Stimulated activated CD8-positive, alpha-beta memory T cell treated with anti-CD3 and anti-CD28 coated beads, Interleukin-12 subunit alpha, Interleukin-12 subunit beta, amount 100 ng/mL, for 4 hours (primary cell): ENCODE results near the gene PLBD2.
A peak's percentile ranks its signal among the peaks of the same experiment; 100 is the strongest.
"Not testable (repeated sequence)": the region's sequence is repeated elsewhere in the genome, so short reads cannot be mapped to it uniquely, and the experiment has no call there.

ENCODE experiments used
- DNase-seq: peaks from one replicate; pipeline ENCODE4 v3.0.0-alpha.2; 2020; ENCODE audit warnings: low read depth

The PLBD2 gene

DNA sequence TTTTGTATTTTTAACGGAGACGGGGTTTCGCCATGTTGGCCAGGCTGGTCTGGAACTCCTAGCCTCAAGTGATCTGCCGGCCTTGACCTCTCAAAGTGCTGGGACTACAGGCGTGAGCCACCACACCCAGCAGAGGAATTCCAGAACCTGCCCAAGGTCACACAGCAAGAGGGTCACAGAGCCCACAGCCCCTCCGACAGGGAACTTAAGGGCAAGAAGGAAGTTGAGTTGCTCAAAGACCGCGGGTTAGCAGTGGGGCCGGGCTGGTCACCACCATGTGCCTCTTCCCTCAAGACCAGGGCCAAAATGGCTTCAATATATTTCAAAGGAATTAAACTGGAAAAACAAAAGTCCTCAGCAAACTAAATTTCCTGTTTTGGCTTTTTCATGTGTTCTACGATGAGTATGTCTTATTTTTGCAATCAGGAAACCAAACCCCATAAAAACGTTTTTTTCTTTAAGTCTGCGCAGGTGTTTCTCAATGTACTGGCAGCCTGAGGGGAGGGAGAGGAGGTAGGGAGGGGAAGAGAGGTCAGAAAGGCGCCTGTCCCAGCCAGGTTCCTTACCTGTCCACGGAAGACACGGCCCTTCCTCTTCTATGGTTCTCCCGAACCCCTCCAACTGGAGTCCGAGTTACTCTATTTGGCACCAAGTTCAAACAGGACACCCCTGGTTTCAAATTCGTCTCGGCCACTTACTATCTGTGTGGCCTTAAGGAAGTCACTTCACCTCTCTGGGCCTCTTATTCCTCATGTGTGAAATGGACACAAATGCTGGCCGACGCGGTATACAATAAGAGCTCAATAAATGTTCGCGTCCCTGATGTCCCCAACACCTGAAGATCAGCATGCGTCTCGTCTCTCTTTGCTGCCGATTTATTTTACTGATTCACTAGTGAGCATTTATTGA lies 24.3 kb upstream of the PLBD2 start:
- DNase-seq: no peak

DNA sequence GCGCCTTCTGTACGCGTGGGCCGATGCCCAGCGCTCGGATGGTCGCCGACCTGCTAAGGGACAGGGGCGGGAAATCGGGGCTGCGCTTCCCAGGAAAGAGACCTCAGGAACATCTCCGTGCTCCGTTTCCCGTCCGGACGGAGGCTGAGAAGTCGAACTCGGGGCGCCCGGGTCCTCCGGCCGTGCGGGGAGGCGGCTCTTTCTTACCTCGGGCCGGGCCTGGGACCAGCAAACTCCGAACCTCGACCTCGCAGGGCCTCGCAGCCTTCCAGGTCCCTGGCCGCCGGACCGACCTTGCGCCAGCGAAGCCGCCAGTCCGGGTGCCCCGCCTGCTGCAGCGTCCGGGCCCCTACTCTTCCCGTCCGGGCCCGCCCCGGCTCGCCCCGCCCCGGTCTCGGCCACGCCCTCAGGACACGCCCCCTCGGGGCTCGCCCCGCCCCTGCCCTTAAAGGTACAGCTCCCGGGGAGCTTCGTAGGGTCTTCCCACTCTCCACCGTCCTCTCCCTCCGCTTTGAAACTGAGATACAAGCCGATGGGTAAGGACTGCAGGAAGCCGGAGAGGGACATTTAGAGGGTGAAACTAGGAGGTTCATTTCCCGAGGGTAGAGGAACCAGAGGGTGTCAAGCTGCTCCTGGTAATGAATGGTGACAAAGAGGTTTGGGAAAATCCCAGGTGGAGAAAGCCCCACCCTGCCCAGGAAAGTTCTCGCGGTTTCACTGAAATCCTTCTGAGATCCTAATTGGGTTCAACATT lies 23.4 kb upstream of the PLBD2 start, which contains the start of gene SLC8B1:
SLC8B1 (minus strand) TSS at position 324 of the 754 bp plus-strand sequence. CDS start 2,231 bp downstream, outside the sequence.
- peak; percentile 83 for DNase-seq

DNA sequence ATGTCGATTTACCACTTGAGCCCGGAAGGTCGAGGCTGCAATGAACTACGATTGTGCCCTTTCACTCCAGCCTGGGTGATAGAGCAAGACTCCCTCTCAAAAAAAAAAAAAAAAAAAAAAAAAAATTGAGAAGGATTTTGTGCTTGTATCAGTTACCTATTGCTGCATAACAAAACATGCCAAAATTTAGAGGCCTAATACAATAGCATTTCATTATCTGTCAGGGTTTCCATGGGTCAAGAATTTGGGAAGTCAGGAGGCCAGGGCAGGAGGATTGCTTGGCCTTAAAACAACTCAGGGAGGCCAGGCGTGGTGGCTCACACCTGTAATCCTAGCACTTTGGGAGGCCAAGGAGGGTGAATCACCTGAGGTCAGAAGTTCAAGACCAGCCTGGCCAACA lies 18.8 kb upstream of the PLBD2 start:
- DNase-seq: no peak

DNA sequence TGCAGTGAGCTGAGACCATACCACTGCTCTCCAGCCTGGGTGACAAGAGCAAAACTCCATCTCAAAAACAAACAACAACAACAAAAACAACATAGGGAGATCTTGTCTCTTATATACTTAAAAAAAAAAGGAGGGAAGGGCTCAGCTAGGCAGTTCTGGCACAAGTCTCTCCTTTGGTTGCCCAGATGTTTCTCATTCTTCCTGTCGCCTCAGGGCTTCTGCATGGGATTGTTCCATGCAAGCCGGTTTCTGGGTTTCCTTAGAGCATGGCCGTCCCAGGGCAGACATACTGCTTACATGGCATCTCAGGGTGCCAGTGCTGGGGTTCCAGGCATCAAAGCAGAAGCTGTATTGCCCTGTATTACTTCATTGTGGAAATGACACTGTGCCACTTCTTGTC lies 18.3 kb upstream of the PLBD2 start:
- no peak for DNase-seq

DNA sequence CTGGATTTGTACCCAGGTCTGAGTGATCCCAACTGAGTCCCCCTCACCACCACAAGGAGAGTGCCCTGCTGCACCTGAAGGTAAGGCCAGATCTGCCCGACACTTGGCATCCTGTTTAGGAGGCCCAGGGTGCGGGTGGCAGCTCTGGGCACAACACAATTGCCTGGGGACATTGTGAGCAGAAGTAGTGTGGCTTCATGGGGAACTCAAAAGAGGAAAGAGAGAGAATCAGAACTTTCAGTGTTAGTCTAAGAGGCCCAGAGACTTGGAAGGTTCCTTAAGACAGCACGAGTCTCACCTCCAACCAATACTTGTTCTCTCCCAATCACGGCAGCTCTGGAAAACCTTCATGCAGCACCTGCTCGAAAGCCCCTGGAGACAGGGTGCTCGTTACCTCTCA lies 16.9 kb upstream of the PLBD2 start:
- DNase-seq: no peak

DNA sequence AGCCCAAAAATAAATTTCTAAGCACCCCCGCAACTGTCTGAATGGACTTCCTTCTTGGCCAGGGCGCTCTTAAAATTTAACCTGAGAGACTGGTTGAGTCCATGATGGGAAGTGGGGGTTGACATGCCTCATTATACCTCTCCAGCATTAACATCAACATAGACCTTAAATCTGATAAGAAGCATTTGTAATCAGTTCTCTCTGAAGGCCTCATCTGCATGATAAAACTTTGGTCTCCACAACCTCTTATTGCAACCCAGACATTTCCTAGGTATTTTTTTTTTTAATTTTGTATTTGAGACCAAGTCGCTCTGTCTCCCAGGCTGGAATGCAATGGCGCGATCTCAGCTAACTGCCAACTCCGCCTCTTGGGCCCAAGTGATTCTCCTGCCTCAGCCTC lies 13.1 kb upstream of the PLBD2 start:
- DNase-seq: no peak

DNA sequence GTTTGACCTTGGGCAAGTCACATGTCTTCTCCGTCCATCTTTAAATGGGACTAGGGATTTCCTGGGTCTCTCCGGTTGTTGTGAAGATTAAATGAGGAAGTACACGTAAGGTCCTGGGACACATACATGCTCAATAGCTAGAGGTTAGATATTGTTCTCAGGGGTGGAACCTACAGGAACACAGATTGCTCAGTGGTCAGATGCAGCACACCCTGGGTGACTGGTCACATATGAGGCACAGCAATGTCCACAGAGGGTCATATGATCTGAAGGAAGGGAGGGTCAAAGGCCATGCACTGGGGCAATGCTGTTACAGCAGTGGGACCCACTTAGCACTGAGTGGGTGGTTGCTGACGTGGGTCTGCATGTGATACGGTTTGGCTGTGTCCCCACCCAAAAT lies 12.0 kb upstream of the PLBD2 start:
- no peak for DNase-seq

DNA sequence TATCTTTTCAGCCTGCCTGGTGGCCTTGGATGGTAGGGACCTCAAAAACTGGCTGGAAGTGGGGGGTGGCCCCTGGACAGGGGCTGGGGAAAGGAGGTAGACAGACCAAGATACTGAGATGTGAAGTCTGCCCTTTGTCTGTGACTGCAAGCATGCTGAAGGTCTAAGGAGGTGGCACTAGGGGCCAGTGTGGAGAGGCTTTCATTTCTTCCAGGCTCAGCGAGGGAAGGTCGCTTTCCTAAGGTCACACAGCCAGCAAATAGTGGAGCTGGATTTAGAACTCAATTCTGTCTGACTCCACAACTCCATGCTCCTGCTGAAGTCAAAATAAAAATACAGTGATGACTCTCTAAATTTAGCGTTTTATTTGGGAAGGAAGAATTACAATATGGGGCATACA lies 11.3 kb upstream of the PLBD2 start:
- DNase-seq: no peak

DNA sequence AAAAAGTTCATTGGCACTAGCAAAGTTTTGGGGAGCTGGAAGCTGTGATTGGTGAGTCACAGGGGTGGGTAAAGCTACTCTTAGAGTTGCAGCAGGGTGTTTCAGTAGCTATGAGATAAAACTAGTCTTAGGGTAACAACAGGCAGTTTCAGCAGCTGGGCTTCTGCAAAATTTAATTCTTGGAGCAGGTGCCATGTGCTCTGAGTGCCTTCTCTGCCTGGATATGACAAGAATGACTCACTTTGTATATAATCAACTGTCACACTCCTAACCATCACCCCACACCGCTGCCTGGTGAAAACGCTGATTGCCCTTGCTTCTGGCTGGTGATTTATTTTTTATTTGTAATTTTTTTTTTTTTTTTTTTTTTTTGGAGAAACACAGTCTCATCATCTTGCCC lies 10.5 kb upstream of the PLBD2 start:
- no peak for DNase-seq

DNA sequence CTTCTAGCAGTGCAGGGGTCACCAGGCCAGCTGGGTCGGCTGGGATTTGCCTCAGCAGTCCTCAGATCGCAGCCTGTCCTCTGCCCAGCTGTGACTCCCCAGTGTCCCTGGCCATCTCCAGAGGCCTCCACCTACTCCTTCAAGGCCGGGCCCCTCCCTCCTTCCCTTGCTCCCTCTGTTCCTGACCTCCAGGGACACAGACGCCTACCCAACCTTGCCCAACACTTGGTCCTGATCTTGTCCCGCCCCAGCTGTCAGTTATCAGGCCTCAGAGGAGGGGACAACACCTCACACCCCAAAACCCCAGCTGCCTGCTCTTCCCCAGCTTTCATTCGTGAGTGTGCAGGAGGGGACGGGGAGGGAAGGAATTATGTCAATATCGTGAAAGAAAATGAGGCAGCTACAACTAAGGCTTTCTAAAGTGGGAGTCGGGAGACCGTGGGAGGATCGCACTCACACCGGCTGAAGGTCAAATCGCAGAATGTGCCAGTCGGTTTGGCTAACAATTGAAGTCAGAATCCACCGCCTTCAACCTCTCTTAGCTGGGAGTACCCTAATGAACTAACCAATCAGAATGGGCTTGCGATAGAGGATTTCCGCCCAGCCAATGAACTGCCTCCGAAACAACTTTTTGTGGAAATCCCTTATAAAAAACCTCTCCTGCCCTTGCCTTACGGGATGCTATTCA lies 9.4 kb upstream of the PLBD2 start:
- no peak for DNase-seq

DNA sequence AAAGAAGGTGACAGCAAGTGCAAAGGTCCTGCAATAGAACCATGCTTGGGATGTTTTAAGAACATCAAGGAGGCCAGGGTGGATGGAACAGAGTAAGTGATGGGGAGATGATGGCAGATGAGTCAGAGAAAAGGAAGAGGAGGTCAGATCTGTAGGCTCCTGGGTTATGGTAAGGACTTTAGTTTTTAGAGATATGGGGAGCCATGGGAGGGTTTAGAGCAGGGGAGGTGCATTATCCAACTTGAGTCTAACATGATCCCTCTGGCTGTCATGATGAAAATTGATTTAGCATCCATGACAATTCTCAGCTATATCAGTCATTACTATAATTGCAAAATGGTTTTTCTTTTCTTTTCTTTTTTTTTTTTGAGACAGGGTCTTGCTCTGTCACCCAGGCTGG lies 7.3 kb upstream of the PLBD2 start:
- DNase-seq: no peak

DNA sequence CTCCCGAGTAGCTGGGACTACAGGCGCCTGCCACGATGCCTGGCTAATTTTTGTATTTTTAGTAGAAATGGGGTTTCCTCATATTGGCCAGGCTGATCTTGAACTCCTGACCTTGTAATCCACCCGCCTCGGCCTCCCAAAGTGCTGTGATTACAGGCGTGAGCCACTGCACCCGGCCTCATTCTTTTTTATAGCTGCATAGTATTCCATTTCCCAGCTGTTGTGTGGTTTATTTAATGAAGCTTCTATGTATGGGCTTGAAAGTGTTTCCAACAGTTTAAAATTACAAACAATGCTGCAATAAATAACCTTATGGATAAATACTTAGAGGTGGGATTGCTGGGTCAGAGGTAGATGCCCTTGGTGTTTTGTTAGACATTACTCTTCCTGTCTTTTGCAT lies 4.2 kb upstream of the PLBD2 start:
- not testable (repeated sequence) for DNase-seq

DNA sequence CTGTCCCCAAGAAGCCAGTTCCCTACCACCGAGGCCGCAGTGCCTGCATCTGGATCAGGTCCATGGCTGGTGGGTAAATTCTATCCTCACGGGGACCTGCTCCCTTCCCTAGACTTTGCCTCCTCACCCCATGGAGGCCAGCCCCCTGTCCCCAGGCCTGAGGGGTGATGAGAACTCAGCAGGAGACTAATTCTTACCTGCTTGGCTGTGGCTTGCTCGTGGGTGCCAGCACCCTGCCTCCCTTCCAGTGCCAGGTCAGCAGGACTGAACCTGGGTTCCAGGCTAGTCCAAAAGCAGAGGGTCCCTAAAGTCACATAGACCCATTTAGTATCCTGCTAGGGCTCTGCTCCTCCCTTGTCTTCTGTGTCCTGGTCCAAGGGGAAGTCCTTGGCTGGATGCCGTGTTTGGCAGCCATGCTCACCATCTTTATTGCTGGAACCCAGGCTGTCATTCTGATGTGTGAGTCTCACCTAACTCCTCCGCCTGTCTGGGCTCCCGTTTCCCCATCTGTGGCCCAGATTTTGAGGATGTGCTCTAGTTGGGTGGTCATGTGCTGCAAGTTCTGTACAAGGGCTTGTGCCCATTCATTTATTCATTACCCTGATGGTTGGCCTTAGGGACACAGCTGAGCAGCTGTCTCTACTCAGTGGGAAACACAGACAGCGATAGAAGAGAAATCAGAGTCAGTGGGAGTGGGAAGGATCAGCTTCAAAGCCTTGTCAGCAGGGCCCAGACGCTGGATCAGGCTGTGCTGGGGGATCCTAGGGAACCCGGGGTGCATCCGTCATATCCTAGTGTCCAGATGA lies 949 bp downstream of the PLBD2 start:
- DNase-seq: no peak

DNA sequence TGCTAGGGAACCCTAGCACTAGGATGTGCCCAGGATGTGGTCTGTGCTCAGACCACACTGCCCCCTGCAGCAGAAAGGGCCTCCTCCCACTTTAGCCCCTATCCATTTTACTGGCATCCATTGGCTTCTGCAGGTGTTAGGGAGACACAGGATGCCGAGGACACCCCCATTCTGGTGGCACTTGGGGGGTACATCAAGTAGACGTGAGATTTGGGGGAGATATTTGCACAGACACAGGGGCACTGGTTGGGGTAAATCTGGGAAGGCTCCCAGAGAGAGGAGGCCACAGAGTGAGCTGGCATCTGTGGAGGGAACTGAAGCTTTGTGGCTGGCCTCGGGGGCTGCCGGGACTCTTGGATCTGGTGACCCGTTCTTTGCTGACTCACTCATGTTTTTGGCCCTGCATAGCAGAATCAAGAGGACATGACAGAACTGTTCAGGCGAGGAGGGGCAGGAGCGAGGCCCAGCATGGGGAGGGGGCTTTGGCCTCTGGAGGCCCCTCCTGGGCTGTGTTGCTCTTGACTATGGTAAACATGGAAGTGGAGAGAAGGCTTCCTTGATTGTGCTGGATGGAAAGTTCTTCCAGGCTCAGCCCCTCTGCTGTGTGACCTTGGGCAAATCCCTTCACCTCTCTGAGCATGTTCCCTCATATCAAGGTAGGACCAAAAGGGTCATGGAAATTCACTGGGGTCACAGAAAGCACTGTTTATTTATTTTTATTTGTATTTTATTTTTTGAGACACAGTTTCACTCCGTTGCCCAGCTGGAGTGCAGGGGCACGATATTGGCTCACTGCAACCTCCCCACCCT lies 1.8 kb downstream of the PLBD2 start:
- no peak for DNase-seq

DNA sequence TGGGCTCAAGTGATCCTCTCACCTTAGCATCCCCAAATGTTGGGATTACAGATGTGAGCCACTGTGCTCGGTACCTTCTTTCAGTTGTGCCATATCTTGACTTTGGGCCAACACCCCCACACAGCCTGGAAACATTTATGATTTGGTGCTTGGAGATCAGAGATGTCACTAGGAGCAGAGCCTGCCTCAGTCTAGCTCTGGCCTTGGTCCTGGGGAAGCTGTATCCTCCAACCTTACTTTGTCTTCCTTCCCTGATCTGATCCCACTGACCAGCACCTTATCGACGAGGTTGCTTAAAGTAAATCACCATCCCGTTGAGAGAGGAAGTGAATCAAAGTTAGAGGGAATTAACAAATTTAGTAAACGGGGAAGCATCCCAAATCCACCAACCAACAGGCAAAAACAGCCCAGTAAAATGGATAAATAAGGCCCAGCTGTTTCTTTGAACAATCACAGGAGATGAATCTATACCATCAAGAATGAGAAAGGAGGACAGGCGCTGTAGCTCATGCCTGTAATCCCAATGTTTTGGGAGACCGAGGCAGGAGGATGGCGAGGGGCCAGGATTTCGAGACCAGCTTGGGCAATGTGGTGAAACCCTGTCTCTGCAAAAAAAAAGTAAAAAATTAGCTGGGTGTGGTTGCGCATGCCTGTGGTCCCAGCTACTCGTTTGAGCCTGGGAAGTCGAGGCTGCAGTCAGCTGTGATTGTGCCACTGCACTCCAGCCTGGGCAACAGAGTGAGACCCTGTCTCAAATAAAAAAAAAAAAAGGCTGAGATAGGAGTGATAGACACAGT lies 3.4 kb downstream of the PLBD2 start:
- DNase-seq: no peak

DNA sequence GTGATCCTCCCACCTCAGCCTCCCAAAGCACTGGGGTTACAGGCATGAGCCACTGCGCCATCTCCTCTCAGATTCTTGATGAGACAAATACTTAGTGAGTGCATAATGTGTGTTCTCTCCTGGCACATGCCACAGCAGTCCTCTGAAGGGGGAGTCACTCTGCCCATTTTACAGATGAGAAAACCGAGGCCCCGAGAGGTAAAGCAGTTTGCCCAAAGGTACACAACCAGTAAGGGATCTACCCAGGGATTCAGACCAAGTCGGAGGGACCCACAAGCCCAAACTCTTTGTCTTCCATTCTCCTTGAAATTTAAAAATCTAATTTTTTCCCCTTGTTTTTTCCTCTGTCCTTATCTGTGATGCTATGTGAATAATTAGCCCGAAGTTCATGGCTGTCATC lies 6.3 kb downstream of the PLBD2 start:
- no peak for DNase-seq

DNA sequence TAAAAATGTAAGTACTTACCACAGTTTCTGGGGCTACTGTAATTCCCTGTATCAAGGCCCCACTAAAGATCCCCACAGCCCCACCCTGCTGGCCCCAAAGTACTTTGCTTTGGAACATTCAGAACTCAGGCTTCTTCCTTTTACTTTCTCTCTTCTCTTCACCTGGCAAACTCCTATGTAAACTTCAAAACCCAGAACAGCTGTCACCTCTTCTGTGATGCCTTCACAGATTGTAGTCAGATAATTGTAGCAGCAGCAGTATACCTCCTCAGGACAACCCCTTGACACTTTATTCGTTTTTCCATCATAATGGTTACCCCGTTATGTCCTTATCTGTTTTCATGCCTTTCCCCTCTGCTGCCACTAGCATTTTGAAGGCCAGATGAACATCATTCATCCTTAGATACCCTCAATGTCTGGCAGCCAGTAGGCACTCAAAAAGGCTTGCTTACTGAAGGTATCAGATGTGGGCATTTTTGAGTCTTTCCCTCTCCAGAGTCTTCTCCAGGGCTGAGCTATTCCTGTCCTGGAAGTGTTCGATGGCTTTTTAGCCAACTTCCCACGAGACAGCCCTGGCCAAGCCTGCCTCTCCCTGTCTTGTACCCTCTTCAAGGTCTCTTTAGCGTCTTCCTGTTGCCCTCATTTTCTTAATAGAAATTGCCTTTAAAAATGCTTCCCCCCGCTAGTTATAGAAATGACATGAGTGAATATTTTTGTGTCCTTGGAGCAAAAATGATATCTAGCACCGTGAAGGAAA lies 7.4 kb downstream of the PLBD2 start:
- no peak for DNase-seq

DNA sequence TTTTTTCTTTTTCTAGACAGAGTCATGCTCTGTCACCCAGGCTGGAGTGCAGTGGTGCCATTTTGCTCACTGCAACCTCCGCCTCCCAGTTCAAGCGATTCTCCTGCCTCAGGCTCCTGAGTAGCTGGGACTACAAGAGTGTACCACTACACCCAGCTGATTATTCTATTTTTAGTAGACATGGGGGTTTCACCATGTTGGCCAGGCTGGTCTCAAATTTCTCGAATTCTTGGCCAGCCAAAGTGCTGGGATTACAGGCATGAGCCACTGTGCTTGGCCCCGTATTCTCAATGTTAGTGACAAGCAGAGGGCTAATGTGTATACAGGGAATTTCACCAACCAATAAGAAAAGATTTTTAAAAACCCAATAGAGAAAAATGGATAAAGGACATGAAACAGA lies 8.4 kb downstream of the PLBD2 start:
- DNase-seq: no peak

DNA sequence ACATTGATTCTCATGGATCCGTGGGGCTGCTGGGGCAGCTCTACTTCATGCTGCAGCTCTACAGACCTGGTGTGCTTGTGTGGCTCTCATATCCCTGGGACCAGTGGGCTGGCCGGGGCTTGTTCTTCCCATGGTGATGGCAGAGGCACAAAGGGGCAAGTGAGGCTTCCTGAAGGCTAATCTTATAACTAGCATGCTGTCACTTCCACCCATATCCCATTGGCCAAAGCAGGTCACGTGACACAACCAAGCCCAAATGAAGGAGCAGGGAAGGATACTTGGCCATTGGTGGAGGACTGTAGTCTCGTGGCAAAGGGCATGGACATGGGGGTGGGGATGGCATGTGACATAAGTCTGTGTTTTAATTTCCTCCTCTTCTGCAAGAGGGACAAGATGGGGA lies 9.9 kb downstream of the PLBD2 start:
- no peak for DNase-seq
